ENCODE data around the gene ACTBL2.

DNA sequence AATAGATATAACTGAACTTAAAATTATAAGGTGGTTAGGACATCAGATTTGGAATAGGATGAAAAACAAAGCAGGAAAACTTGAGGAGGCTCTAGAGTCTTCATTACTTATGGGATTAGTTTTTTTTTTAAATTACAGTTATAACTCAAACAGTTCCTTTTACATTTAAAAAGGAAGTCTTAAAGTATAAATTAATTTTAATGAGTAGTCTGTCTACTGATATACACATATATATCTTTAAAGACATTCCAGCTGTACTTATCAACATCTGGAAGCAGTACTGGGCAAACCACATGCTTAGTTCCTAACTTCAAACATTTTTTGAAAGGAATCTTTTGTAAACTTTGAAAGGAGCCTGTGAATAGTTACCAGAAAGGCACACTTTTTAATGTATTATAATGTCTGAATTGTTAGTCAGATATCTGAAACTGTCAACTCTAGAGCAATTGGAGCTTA is 6.0 kb downstream of the ACTBL2 start:
- TF ChIP-seq, protein P1, sequence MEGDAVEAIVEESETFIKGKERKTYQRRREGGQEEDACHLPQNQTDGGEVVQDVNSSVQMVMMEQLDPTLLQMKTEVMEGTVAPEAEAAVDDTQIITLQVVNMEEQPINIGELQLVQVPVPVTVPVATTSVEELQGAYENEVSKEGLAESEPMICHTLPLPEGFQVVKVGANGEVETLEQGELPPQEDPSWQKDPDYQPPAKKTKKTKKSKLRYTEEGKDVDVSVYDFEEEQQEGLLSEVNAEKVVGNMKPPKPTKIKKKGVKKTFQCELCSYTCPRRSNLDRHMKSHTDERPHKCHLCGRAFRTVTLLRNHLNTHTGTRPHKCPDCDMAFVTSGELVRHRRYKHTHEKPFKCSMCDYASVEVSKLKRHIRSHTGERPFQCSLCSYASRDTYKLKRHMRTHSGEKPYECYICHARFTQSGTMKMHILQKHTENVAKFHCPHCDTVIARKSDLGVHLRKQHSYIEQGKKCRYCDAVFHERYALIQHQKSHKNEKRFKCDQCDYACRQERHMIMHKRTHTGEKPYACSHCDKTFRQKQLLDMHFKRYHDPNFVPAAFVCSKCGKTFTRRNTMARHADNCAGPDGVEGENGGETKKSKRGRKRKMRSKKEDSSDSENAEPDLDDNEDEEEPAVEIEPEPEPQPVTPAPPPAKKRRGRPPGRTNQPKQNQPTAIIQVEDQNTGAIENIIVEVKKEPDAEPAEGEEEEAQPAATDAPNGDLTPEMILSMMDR (IDR thresholded peaks at IDR 0.05; ENCODE audit: poor library complexity), result no peak
- no peak for TF ChIP-seq EZH2 (IDR thresholded peaks at IDR 0.05; ENCODE audit: borderline replicate concordance)
